Subcutaneous abdominal adipose tissue (tissue), 5 donors: ENCODE measurements around the gene RABGAP1L.

Experiments used
- H3K27ac ChIP-seq: one replicate; pipeline ENCODE4 v1.7.0; 2013; ENCODE audit warnings: low read depth, mild to moderate bottlenecking, inconsistent platforms, low read length, moderate library complexity
- H3K27me3 ChIP-seq, 5 donors: one replicate each; pipeline ENCODE4 v1.7.0; 2013; ENCODE audit warnings: low read length in 5 of 5, inconsistent platforms in 1 of 5; ENCODE audit not compliant: control insufficient read depth in 5 of 5, insufficient read depth in 4 of 5
- H3K36me3 ChIP-seq, 5 donors: one replicate each; pipeline ENCODE4 v1.7.0; 2013; ENCODE audit warnings: low read length in 5 of 5; ENCODE audit not compliant: control insufficient read depth in 5 of 5, insufficient read depth in 5 of 5
- H3K4me1 ChIP-seq, 5 donors: one replicate each; pipeline ENCODE4 v1.7.0; 2013; ENCODE audit warnings: low read length in 5 of 5, mild to moderate bottlenecking in 3 of 5, moderate library complexity in 1 of 5; ENCODE audit not compliant: control insufficient read depth in 5 of 5, insufficient read depth in 5 of 5
- H3K4me3 ChIP-seq, 5 donors: one replicate each; pipeline ENCODE4 v1.7.0; 2013; ENCODE audit warnings: low read length in 5 of 5, low read depth in 1 of 5
- H3K9ac ChIP-seq, 5 donors: one replicate each; pipeline ENCODE4 v1.7.0; 2013; ENCODE audit warnings: low read length in 5 of 5, mild to moderate bottlenecking in 4 of 5, moderate library complexity in 3 of 5
- H3K9me3 ChIP-seq, 5 donors: one replicate each; pipeline ENCODE4 v1.7.0; 2013; ENCODE audit warnings: low read length in 5 of 5; ENCODE audit not compliant: control insufficient read depth in 5 of 5
- donor health status: healthy.
- donor health status: healthy.
- donor health status: healthy.
- donor health status: healthy.
- donor health status: healthy.

RABGAP1L gene

GRCh38 chr1:174998569-174999215, 839.4 kb downstream of the RABGAP1L start:
- H3K4me3 ChIP-seq = peak overlapping the region; percentile 88 to 97 (median 95)
- peaks cover 0 to 48% (median 35%) of the 10 kb centered on the region in 5 donors for H3K4me1 ChIP-seq

DNA sequence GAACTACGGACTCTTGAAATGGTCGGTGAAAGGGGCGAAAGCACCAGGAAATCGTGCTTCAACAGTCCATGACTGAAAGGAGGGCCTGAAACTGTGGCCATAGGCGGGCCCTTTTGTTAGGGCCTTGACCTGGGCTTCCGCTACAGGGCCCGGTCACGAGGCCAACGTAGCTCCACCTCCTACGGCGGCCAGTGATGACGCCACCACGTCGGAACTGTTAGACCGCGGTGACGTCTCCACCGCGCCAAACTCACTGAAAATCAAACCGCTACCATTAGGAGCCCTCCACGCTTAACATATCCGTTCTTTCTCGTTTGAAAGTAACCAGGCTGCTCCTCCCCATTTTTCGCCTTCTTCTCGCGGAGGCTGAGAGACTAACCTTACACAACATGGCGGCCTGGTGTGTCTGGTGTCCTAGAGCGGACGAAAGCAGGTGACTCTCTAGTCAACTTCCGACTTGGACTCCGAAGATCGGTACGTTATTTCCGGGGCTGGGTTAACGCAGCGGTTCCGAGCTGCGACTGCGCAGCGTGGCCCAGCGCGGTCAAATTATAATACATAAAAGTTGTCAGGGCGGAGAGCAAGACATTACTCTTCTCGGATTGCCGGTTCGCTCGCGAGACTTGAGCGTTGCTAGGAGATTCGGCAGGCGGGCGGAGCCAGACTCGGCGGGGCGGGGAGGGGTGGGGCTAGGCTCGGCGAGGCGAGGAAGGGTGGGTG, 840.1 kb downstream of the RABGAP1L start:
- H3K9me3 ChIP-seq = no peaks in the 10 kb centered on the region
- H3K27me3 ChIP-seq = no peaks in the 10 kb centered on the region
- no peaks in the 10 kb centered on the region for H3K36me3 ChIP-seq
- peak overlapping the region; percentile 99 for H3K27ac ChIP-seq
- peak overlapping the region; percentile 85 to 99 (median 97) for H3K9ac ChIP-seq
- H3K4me3 ChIP-seq = peak overlapping the region; percentile 89 to 97 (median 95)
- peaks cover 0 to 48% (median 36%) of the 10 kb centered on the region in 5 donors for H3K4me1 ChIP-seq

More at GRCh38 chr1:174998569-174999215, 839.4 kb downstream of the RABGAP1L start:
- peaks cover 0 to 3% (median 0%) of the 10 kb centered on the region in 5 donors for H3K36me3 ChIP-seq
- peak overlapping the region; percentile 85 to 99 (median 97) for H3K9ac ChIP-seq
- H3K27me3 ChIP-seq = no peaks in the 10 kb centered on the region
- no peaks in the 10 kb centered on the region for H3K9me3 ChIP-seq
- H3K27ac ChIP-seq = peak overlapping the region; percentile 99

DNA sequence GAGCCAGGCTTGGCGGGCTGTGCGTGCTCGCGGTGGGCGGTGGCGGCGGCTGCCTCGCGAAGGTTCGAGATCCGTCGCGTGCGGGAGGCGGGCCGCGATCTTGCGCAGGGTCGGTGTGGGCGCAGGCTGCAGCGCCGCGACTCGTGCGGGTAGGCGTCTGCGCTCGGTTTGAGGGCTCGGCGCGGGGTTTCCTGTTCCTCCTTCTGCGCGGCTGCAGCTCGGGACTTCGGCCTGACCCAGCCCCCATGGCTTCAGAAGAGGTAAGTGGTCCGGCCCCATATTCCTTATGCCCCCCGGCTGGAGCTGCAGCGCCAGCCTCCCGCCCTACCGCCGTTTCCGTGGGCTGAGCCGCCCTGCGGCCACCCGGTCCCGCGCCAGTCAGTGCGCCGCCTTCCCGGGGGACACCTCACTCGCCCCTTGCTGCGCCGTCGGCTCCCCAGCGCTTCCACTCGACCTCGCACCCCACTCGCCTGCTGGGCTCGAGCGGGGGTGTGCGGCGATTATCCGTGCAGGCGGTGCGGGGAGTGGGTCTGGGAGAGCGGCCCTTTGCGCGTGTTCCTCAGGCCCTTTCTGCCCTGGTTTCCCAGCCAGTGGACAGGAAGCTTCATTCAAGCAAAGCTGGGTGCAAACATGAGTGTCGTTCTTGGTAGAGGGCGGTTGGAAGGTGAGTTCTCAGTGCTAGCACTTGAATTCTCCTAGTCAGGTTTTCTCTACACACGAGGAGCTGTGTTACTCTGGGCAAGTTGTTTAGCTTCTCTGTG, 840.8 kb downstream of the RABGAP1L start, which contains the start of gene CACYBP:
CACYBP (plus strand) TSS at position 12 of the 761 bp plus-strand sequence; CDS start at position 246, 234 bp downstream.
- no peaks in the 10 kb centered on the region for H3K9me3 ChIP-seq
- no peaks in the 10 kb centered on the region for H3K27me3 ChIP-seq
- peak within 1 kb of the TSS; percentile 93 to 99 (median 97) for H3K9ac ChIP-seq
- peaks cover 0 to 48% (median 36%) of the 10 kb centered on the region in 5 donors for H3K4me1 ChIP-seq
- H3K27ac ChIP-seq = peak within 1 kb of the TSS; percentile 99
- peak within 1 kb of the TSS; percentile 89 to 97 (median 95) for H3K4me3 ChIP-seq
- H3K36me3 ChIP-seq = peaks cover 0 to 2% (median 0%) of the 10 kb centered on the region in 5 donors

- Histone ChIP-seq H3K4me1 (peaks cover 0 to 44% (median 36%) of the 10 kb centered on the region in 5 donors), H3K27ac (peak overlapping the region; percentile 99), H3K9me3 (no peaks in the 10 kb centered on the region), H3K4me3 (peak overlapping the region; percentile 89 to 95 (median 94)), H3K9ac (peak overlapping the region; percentile 85 to 95 (median 93)), H3K36me3 (peaks cover 0 to 9% (median 2%) of the 10 kb centered on the region in 5 donors), H3K27me3 (no peaks in the 10 kb centered on the region)
These were observed 841.4 kb downstream of the RABGAP1L start for GRCh38 chr1:175000697-175001187.

DNA sequence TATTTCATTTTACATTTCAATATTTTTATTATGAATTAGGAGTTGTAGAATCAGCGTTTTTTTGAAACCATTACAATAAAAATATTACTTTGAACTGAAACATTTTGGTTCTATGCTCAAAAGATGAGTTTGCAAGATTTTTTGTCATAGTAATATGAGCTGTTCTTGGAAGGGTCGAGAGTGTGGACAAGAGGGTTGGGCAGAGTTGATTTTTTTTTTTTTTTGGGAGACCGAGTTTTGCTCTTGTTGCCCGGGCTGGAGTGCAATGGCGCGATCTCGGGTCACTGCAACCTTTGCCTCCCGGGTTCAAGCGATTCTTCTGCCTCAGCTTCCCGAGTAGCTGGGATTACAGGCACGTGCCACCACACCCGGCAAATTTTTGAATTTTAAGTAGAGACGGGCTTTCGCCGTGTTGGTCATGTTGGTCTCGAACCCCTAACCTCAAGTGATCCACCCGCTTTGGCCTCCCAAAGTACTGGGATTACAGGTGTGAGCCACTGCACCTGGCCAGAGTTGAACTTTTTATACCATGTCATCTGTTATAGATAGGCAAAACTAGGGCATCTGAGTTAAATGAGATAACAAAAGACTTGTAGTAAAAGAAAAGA, 843.7 kb downstream of the RABGAP1L start:
- Histone ChIP-seq H3K27me3 (no peaks in the 10 kb centered on the region), H3K9ac (peak overlapping the region in 2 of 5 donors; percentile 32 to 48), H3K4me3 (peak overlapping the region in 1 of 5 donors; percentile 23), H3K9me3 (no peaks in the 10 kb centered on the region), H3K4me1 (peaks cover 0 to 43% (median 36%) of the 10 kb centered on the region in 5 donors), H3K27ac (peak overlapping the region; percentile 26), H3K36me3 (peaks cover 13 to 28% (median 24%) of the 10 kb centered on the region in 5 donors)

GRCh38 chr1:175003521-175003920, 844.2 kb downstream of the RABGAP1L start:
- H3K27ac ChIP-seq = peak overlapping the region; percentile 59
- H3K9me3 ChIP-seq = no peaks in the 10 kb centered on the region
- H3K4me3 ChIP-seq = no peak overlapping the region
- peak overlapping the region in 2 of 5 donors; percentile 32 to 48 for H3K9ac ChIP-seq
- H3K4me1 ChIP-seq = peaks cover 0 to 39% (median 35%) of the 10 kb centered on the region in 5 donors
- H3K36me3 ChIP-seq = peaks cover 17 to 30% (median 27%) of the 10 kb centered on the region in 5 donors
- H3K27me3 ChIP-seq = no peaks in the 10 kb centered on the region

GRCh38 chr1:175005085-175005783, 845.9 kb downstream of the RABGAP1L start:
- Histone ChIP-seq H3K4me3 (no peak overlapping the region), H3K9ac (no peak overlapping the region), H3K9me3 (no peaks in the 10 kb centered on the region), H3K27me3 (no peaks in the 10 kb centered on the region), H3K36me3 (peaks cover 28 to 42% (median 40%) of the 10 kb centered on the region in 5 donors), H3K27ac (no peak overlapping the region), H3K4me1 (peaks cover 0 to 31% (median 28%) of the 10 kb centered on the region in 5 donors)

- Histone ChIP-seq H3K4me1 (peaks cover 0 to 7% (median 0%) of the 10 kb centered on the region in 5 donors), H3K27me3 (no peaks in the 10 kb centered on the region), H3K9me3 (no peaks in the 10 kb centered on the region), H3K9ac (no peak overlapping the region), H3K4me3 (no peak overlapping the region), H3K27ac (no peak overlapping the region), H3K36me3 (peaks cover 61 to 84% (median 74%) of the 10 kb centered on the region in 5 donors)
These were observed 850.2 kb downstream of the RABGAP1L start for GRCh38 chr1:175009532-175009931.

DNA sequence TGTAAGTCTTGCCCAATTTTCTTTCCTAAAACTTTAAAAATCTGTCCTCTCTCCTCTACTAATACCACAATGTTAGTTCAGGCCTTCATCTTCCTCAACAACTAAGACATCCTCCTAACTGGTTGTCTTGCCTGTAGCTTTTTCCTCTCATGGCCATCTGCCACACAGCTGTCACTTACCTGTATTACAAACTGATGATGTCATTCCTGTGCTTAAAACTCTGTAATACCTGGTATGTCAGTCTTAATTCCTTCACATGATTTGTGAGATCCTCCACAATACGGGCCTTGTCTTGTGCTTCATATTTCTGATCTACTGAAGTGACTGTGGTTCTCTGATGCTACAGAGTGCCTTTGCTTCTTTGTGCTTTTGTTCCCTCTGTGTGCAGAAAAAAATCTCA, 854.1 kb downstream of the RABGAP1L start:
- Histone ChIP-seq H3K27me3 (no peaks in the 10 kb centered on the region), H3K9me3 (no peaks in the 10 kb centered on the region), H3K4me1 (peaks cover 0 to 17% (median 0%) of the 10 kb centered on the region in 5 donors), H3K36me3 (peaks cover 63 to 95% (median 78%) of the 10 kb centered on the region in 5 donors), H3K9ac (no peak overlapping the region), H3K27ac (no peak overlapping the region), H3K4me3 (no peak overlapping the region)
